ENCODE data around the gene NALCN.

Gene NALCN

GRCh38 chr13:101190337-101190736 lies 226.0 kb downstream of the NALCN start:
- no peak for DNase-seq
- Histone ChIP-seq H3K27ac (ENCODE audit: low read depth, low read length) (no peak overlapping the region), H3K9ac (ENCODE audit: low read length) (no peak overlapping the region), H3K18ac (ENCODE audit: low read length) (no peak overlapping the region), H3K4me3 (ENCODE audit: low read length) (no peak overlapping the region), H3K4me2 (ENCODE audit: low read length) (no peak overlapping the region), H2BK15ac (replicated peaks; ENCODE audit: low read depth) (no peak overlapping the region), H3K36me3 (ENCODE audit: control insufficient read depth, insufficient read depth, low read length) (no peaks in the 10 kb centered on the region), H3K79me2 (ENCODE audit: control insufficient read depth, insufficient read depth, low read length) (no peaks in the 10 kb centered on the region), H3K4ac (ENCODE audit: low read depth, low read length) (no peak overlapping the region), H4K8ac (ENCODE audit: low read depth, low read length) (no peak overlapping the region), H3K56ac (ENCODE audit: low read length) (no peak overlapping the region), H3K79me1 (ENCODE audit: low read length) (no peaks in the 10 kb centered on the region), H2AK5ac (ENCODE audit: low read length) (no peak overlapping the region), H3K23ac (ENCODE audit: low read length) (no peak overlapping the region), H3K27me3 (ENCODE audit: insufficient read depth, low read length, poor library complexity) (no peaks in the 10 kb centered on the region), H2BK120ac (ENCODE audit: low read depth, low read length) (no peak overlapping the region), H4K5ac (ENCODE audit: low read length) (no peak overlapping the region), H3K4me1 (ENCODE audit: control insufficient read depth, low read depth, low read length) (no peaks in the 10 kb centered on the region), H2BK5ac (ENCODE audit: low read length) (no peak overlapping the region)
- no CpG with 5 or more reads among the region's 3 CpGs for WGBS (ENCODE audit: extremely low coverage, insufficient coverage, low lambda C conversion rate)

GRCh38 chr13:101185606-101186005 lies 230.7 kb downstream of the NALCN start:
- Histone ChIP-seq H3K4me3 (ENCODE audit: low read length) (no peak overlapping the region), H3K9ac (ENCODE audit: low read length) (no peak overlapping the region), H4K5ac (ENCODE audit: low read length) (no peak overlapping the region), H2BK15ac (replicated peaks; ENCODE audit: low read depth) (no peak overlapping the region), H3K56ac (ENCODE audit: low read length) (no peak overlapping the region), H3K27me3 (ENCODE audit: insufficient read depth, low read length, poor library complexity) (no peaks in the 10 kb centered on the region), H2AK5ac (ENCODE audit: low read length) (no peak overlapping the region), H3K4ac (ENCODE audit: low read depth, low read length) (no peak overlapping the region), H3K79me2 (ENCODE audit: control insufficient read depth, insufficient read depth, low read length) (no peaks in the 10 kb centered on the region), H3K79me1 (ENCODE audit: low read length) (no peaks in the 10 kb centered on the region), H3K23ac (ENCODE audit: low read length) (no peak overlapping the region), H3K4me1 (ENCODE audit: control insufficient read depth, low read depth, low read length) (no peaks in the 10 kb centered on the region), H3K36me3 (ENCODE audit: control insufficient read depth, insufficient read depth, low read length) (no peaks in the 10 kb centered on the region), H3K27ac (ENCODE audit: low read depth, low read length) (no peak overlapping the region), H2BK120ac (ENCODE audit: low read depth, low read length) (no peak overlapping the region), H3K4me2 (ENCODE audit: low read length) (no peak overlapping the region), H3K18ac (ENCODE audit: low read length) (no peak overlapping the region), H2BK5ac (ENCODE audit: low read length) (no peak overlapping the region), H4K8ac (ENCODE audit: low read depth, low read length) (no peak overlapping the region)
- WGBS (ENCODE audit: extremely low coverage, insufficient coverage, low lambda C conversion rate), result no CpG with 5 or more reads among the region's 3 CpGs
- no peak for DNase-seq

GRCh38 chr13:101181076-101181685 lies 235.1 kb downstream of the NALCN start:
- H2BK120ac ChIP-seq (ENCODE audit: low read depth, low read length), result no peak overlapping the region
- no peaks in the 10 kb centered on the region for H3K79me2 ChIP-seq (ENCODE audit: control insufficient read depth, insufficient read depth, low read length)
- H3K9ac ChIP-seq (ENCODE audit: low read length), result no peak overlapping the region
- H3K36me3 ChIP-seq (ENCODE audit: control insufficient read depth, insufficient read depth, low read length), result no peaks in the 10 kb centered on the region
- no CpG with 5 or more reads among the region's 9 CpGs for WGBS (ENCODE audit: extremely low coverage, insufficient coverage, low lambda C conversion rate)
- no peak for DNase-seq
- H3K79me1 ChIP-seq (ENCODE audit: low read length), result no peaks in the 10 kb centered on the region
- H3K4ac ChIP-seq (ENCODE audit: low read depth, low read length), result no peak overlapping the region
- no peak overlapping the region for H3K4me2 ChIP-seq (ENCODE audit: low read length)
- no peaks in the 10 kb centered on the region for H3K4me1 ChIP-seq (ENCODE audit: control insufficient read depth, low read depth, low read length)
- H3K27ac ChIP-seq (ENCODE audit: low read depth, low read length), result no peak overlapping the region
- H3K27me3 ChIP-seq (ENCODE audit: insufficient read depth, low read length, poor library complexity), result no peaks in the 10 kb centered on the region
- H4K5ac ChIP-seq (ENCODE audit: low read length), result no peak overlapping the region
- H3K23ac ChIP-seq (ENCODE audit: low read length), result no peak overlapping the region
- no peak overlapping the region for H2BK15ac ChIP-seq (replicated peaks; ENCODE audit: low read depth)
- no peak overlapping the region for H3K18ac ChIP-seq (ENCODE audit: low read length)
- H4K8ac ChIP-seq (ENCODE audit: low read depth, low read length), result no peak overlapping the region
- H3K56ac ChIP-seq (ENCODE audit: low read length), result no peak overlapping the region
- no peak overlapping the region for H2BK5ac ChIP-seq (ENCODE audit: low read length)
- no peak overlapping the region for H3K4me3 ChIP-seq (ENCODE audit: low read length)
- H2AK5ac ChIP-seq (ENCODE audit: low read length), result no peak overlapping the region

- Histone ChIP-seq H2BK15ac (replicated peaks; ENCODE audit: low read depth) (no peak overlapping the region), H3K27me3 (ENCODE audit: insufficient read depth, low read length, poor library complexity) (no peaks in the 10 kb centered on the region), H3K79me2 (ENCODE audit: control insufficient read depth, insufficient read depth, low read length) (no peaks in the 10 kb centered on the region), H3K9ac (ENCODE audit: low read length) (no peak overlapping the region), H4K8ac (ENCODE audit: low read depth, low read length) (no peak overlapping the region), H2AK5ac (ENCODE audit: low read length) (no peak overlapping the region), H3K79me1 (ENCODE audit: low read length) (no peaks in the 10 kb centered on the region), H3K4ac (ENCODE audit: low read depth, low read length) (no peak overlapping the region), H2BK5ac (ENCODE audit: low read length) (no peak overlapping the region), H2BK120ac (ENCODE audit: low read depth, low read length) (no peak overlapping the region), H3K4me1 (ENCODE audit: control insufficient read depth, low read depth, low read length) (no peaks in the 10 kb centered on the region), H4K5ac (ENCODE audit: low read length) (no peak overlapping the region), H3K56ac (ENCODE audit: low read length) (no peak overlapping the region), H3K36me3 (ENCODE audit: control insufficient read depth, insufficient read depth, low read length) (no peaks in the 10 kb centered on the region), H3K18ac (ENCODE audit: low read length) (no peak overlapping the region), H3K4me2 (ENCODE audit: low read length) (no peak overlapping the region), H3K23ac (ENCODE audit: low read length) (no peak overlapping the region), H3K4me3 (ENCODE audit: low read length) (no peak overlapping the region), H3K27ac (ENCODE audit: low read depth, low read length) (no peak overlapping the region)
- WGBS (ENCODE audit: extremely low coverage, insufficient coverage, low lambda C conversion rate), result no CpG with 5 or more reads among the region's 4 CpGs
- no peak for DNase-seq
Observed at GRCh38 chr13:101179021-101179420, 237.3 kb downstream of the NALCN start.

- DNase-seq, result no peak
- Histone ChIP-seq H3K4ac (ENCODE audit: low read depth, low read length) (no peak overlapping the region), H3K79me1 (ENCODE audit: low read length) (no peaks in the 10 kb centered on the region), H2BK120ac (ENCODE audit: low read depth, low read length) (no peak overlapping the region), H3K23ac (ENCODE audit: low read length) (no peak overlapping the region), H3K27me3 (ENCODE audit: insufficient read depth, low read length, poor library complexity) (no peaks in the 10 kb centered on the region), H4K5ac (ENCODE audit: low read length) (no peak overlapping the region), H3K27ac (ENCODE audit: low read depth, low read length) (no peak overlapping the region), H3K36me3 (ENCODE audit: control insufficient read depth, insufficient read depth, low read length) (no peaks in the 10 kb centered on the region), H3K9ac (ENCODE audit: low read length) (no peak overlapping the region), H3K4me3 (ENCODE audit: low read length) (no peak overlapping the region), H3K56ac (ENCODE audit: low read length) (no peak overlapping the region), H2BK15ac (replicated peaks; ENCODE audit: low read depth) (no peak overlapping the region), H3K79me2 (ENCODE audit: control insufficient read depth, insufficient read depth, low read length) (no peaks in the 10 kb centered on the region), H2BK5ac (ENCODE audit: low read length) (no peak overlapping the region), H4K8ac (ENCODE audit: low read depth, low read length) (no peak overlapping the region), H3K18ac (ENCODE audit: low read length) (no peak overlapping the region), H3K4me1 (ENCODE audit: control insufficient read depth, low read depth, low read length) (no peaks in the 10 kb centered on the region), H3K4me2 (ENCODE audit: low read length) (no peak overlapping the region), H2AK5ac (ENCODE audit: low read length) (no peak overlapping the region)
- WGBS (ENCODE audit: extremely low coverage, insufficient coverage, low lambda C conversion rate), result no CpG with 5 or more reads among the region's 4 CpGs
Observed at GRCh38 chr13:101178406-101178805, 237.9 kb downstream of the NALCN start.

- Histone ChIP-seq H3K79me2 (ENCODE audit: control insufficient read depth, insufficient read depth, low read length) (no peaks in the 10 kb centered on the region), H3K27ac (ENCODE audit: low read depth, low read length) (no peak overlapping the region), H2BK5ac (ENCODE audit: low read length) (no peak overlapping the region), H2BK120ac (ENCODE audit: low read depth, low read length) (no peak overlapping the region), H3K36me3 (ENCODE audit: control insufficient read depth, insufficient read depth, low read length) (no peaks in the 10 kb centered on the region), H3K4me3 (ENCODE audit: low read length) (no peak overlapping the region), H3K27me3 (ENCODE audit: insufficient read depth, low read length, poor library complexity) (no peaks in the 10 kb centered on the region), H3K23ac (ENCODE audit: low read length) (no peak overlapping the region), H3K56ac (ENCODE audit: low read length) (no peak overlapping the region), H4K5ac (ENCODE audit: low read length) (no peak overlapping the region), H2AK5ac (ENCODE audit: low read length) (no peak overlapping the region), H3K4me2 (ENCODE audit: low read length) (no peak overlapping the region), H2BK15ac (replicated peaks; ENCODE audit: low read depth) (no peak overlapping the region), H4K8ac (ENCODE audit: low read depth, low read length) (no peak overlapping the region), H3K79me1 (ENCODE audit: low read length) (no peaks in the 10 kb centered on the region), H3K18ac (ENCODE audit: low read length) (no peak overlapping the region), H3K4ac (ENCODE audit: low read depth, low read length) (no peak overlapping the region), H3K9ac (ENCODE audit: low read length) (no peak overlapping the region), H3K4me1 (ENCODE audit: control insufficient read depth, low read depth, low read length) (no peaks in the 10 kb centered on the region)
- no CpG with 5 or more reads among the region's 2 CpGs for WGBS (ENCODE audit: extremely low coverage, insufficient coverage, low lambda C conversion rate)
- DNase-seq, result no peak
Observed at GRCh38 chr13:101170306-101170705, 246.0 kb downstream of the NALCN start.
